ENCODE data around the gene SUGCT. TPM values are rescaled to one million over a fixed set of nuclear protein-coding genes. Genes with fewer than 3 reads are reported as not detected.

Gene SUGCT
- total RNA-seq, 1 experiment from 2014 or later, result 5.4 TPM

DNA sequence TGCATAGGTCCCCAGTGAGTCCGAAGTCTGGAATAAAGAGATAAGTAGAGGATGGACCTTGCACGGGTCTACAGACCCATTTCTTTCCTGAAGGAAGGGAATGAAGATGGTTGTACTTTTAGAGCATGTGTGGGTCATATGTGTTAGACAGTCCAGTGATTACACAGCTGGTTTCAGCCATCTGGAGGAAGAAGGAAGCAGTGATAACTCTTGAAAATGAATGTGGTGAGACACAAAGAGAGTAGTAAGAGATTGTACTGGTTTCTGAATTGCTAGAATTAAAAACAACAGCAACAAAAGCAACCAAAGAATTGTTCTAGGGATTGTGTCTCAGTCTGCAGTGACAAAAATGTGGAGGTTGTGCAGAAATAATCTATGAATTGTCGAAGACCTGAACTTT, 258.9 kb downstream of the SUGCT start:
- Histone ChIP-seq H3K14ac (ENCODE audit: insufficient read depth, low read length) (no peak overlapping the region), H3K4me2 (ENCODE audit: insufficient read depth, insufficient read length, low read length) (no peak overlapping the region), H3K56ac (ENCODE audit: insufficient read length, low read depth, low read length) (no peak overlapping the region), H4K8ac (replicated peaks; ENCODE audit: insufficient read length, low read depth, low read length) (no peak overlapping the region), H2AK5ac (ENCODE audit: insufficient read length, low read length) (no peak overlapping the region), H3T11ph (ENCODE audit: low read length) (no peak overlapping the region), H2AFZ (ENCODE audit: low read length) (no peak overlapping the region), H2BK12ac (ENCODE audit: insufficient read length, low read depth, low read length) (no peak overlapping the region), H4K20me1 (ENCODE audit: control insufficient read depth, insufficient read depth, insufficient read length) (no peaks in the 10 kb centered on the region), H2BK20ac (ENCODE audit: low read depth, low read length, poor library complexity, severe bottlenecking) (no peak overlapping the region), H3K4me1 (ENCODE audit: insufficient read depth, low read length) (no peaks in the 10 kb centered on the region), H4K5ac (ENCODE audit: insufficient read length, low read depth, low read length) (no peak overlapping the region), H3K79me1 (ENCODE audit: insufficient read depth, low read depth, low read length, poor library complexity, severe bottlenecking) (no peaks in the 10 kb centered on the region), H2BK15ac (ENCODE audit: low read depth, low read length) (no peak overlapping the region), H3K4ac (ENCODE audit: low read depth, low read length) (no peak overlapping the region), H3K9me3 (ENCODE audit: control insufficient read depth, low read depth, low read length) (no peaks in the 10 kb centered on the region), H3K23ac (ENCODE audit: insufficient read length, low read depth, low read length) (no peak overlapping the region), H3K79me2 (ENCODE audit: insufficient read depth, low read length) (no peaks in the 10 kb centered on the region), H2BK5ac (ENCODE audit: insufficient read length, low read length) (no peak overlapping the region), H3K27ac (ENCODE audit: insufficient read length, low read depth, low read length) (no peak overlapping the region), H3K9ac (ENCODE audit: extremely low read depth, insufficient read length, low read length) (no peak overlapping the region), H4K91ac (ENCODE audit: insufficient read length, low read depth, low read length) (no peak overlapping the region), H3K27me3 (ENCODE audit: insufficient read depth, low read length) (no peaks in the 10 kb centered on the region), H3K18ac (ENCODE audit: insufficient read length, low read depth, low read length) (no peak overlapping the region), H3K23me2 (ENCODE audit: insufficient read length, low read depth, low read length, poor library complexity, severe bottlenecking) (no peaks in the 10 kb centered on the region), H2BK120ac (ENCODE audit: low read depth, low read length, poor library complexity, severe bottlenecking) (no peak overlapping the region)
- no peak for DNase-seq
- Mint-ChIP-seq H3K9me3 (no peaks in the 10 kb centered on the region), H3K4me3 (no peak overlapping the region), H3K27me3 (ENCODE audit: low read depth) (no peaks in the 10 kb centered on the region), H3K36me3 (ENCODE audit: insufficient read depth in 1 of 3, low read depth in 3 of 3) (no peaks in the 10 kb centered on the region), H3K4me1 (no peaks in the 10 kb centered on the region), H3K27ac (no peak overlapping the region)
- TF ChIP-seq, protein P1, sequence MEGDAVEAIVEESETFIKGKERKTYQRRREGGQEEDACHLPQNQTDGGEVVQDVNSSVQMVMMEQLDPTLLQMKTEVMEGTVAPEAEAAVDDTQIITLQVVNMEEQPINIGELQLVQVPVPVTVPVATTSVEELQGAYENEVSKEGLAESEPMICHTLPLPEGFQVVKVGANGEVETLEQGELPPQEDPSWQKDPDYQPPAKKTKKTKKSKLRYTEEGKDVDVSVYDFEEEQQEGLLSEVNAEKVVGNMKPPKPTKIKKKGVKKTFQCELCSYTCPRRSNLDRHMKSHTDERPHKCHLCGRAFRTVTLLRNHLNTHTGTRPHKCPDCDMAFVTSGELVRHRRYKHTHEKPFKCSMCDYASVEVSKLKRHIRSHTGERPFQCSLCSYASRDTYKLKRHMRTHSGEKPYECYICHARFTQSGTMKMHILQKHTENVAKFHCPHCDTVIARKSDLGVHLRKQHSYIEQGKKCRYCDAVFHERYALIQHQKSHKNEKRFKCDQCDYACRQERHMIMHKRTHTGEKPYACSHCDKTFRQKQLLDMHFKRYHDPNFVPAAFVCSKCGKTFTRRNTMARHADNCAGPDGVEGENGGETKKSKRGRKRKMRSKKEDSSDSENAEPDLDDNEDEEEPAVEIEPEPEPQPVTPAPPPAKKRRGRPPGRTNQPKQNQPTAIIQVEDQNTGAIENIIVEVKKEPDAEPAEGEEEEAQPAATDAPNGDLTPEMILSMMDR (conservative IDR thresholded peaks at IDR 0.05), result no peak
- WGBS (ENCODE audit: extremely low coverage, insufficient read length, low lambda C conversion rate), result no CpG with 5 or more reads among the region's 3 CpGs
